Nephron (organoid): ENCODE data around the gene RXRA.

Source experiments
- H3K27ac Mint-ChIP-seq, 3 experiments: 2 replicates each; pipeline ENCODE4 v1.8.0; 2020; ENCODE audit warnings: mixed read lengths in 3 of 3, mild to moderate bottlenecking in 2 of 3, moderate library complexity in 1 of 3
- H3K27me3 Mint-ChIP-seq: 2 replicates; pipeline ENCODE4 v1.8.0; 2021; ENCODE audit warnings: low read depth, mild to moderate bottlenecking, moderate library complexity, mixed read lengths
- H3K36me3 Mint-ChIP-seq: 2 replicates; pipeline ENCODE4 v1.8.0; 2020; ENCODE audit warnings: low read depth, mixed read lengths
- H3K4me1 Mint-ChIP-seq: 2 replicates; pipeline ENCODE4 v1.8.0; 2020; ENCODE audit warnings: mixed read lengths
- H3K4me3 Mint-ChIP-seq, 3 experiments: 2 replicates each; pipeline ENCODE4 v1.8.0; 2020; ENCODE audit warnings: mild to moderate bottlenecking in 3 of 3, mixed read lengths in 3 of 3, moderate library complexity in 2 of 3
- H3K9me3 Mint-ChIP-seq: 2 replicates; pipeline ENCODE4 v1.8.0; 2020; ENCODE audit warnings: mixed read lengths
- TF ChIP-seq, protein P1 (sequence below), 3 experiments: fragments of 200-600 bp; sonication (generic); IDR thresholded peaks; one replicate each; pipeline ENCODE4 v1.5.0; 2021; ENCODE audit warnings: antibody characterized with exemption in 3 of 3; ENCODE audit not compliant: unreplicated experiment in 3 of 3

RXRA gene

GRCh38 chr9:134341929-134342745, 15.9 kb downstream of the RXRA start:
- Mint-ChIP-seq H3K4me1 (peaks cover 43% of the 10 kb centered on the region), H3K27me3 (peaks cover 4% of the 10 kb centered on the region), H3K4me3 (no peak overlapping the region), H3K36me3 (no peaks in the 10 kb centered on the region), H3K27ac (peak overlapping the region in 1 of 3 experiments; percentile 55), H3K9me3 (no peaks in the 10 kb centered on the region)
- TF ChIP-seq, protein P1, sequence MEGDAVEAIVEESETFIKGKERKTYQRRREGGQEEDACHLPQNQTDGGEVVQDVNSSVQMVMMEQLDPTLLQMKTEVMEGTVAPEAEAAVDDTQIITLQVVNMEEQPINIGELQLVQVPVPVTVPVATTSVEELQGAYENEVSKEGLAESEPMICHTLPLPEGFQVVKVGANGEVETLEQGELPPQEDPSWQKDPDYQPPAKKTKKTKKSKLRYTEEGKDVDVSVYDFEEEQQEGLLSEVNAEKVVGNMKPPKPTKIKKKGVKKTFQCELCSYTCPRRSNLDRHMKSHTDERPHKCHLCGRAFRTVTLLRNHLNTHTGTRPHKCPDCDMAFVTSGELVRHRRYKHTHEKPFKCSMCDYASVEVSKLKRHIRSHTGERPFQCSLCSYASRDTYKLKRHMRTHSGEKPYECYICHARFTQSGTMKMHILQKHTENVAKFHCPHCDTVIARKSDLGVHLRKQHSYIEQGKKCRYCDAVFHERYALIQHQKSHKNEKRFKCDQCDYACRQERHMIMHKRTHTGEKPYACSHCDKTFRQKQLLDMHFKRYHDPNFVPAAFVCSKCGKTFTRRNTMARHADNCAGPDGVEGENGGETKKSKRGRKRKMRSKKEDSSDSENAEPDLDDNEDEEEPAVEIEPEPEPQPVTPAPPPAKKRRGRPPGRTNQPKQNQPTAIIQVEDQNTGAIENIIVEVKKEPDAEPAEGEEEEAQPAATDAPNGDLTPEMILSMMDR (IDR thresholded peaks at IDR 0.05; ENCODE audit: unreplicated experiment in 3 of 3) = no peak

GRCh38 chr9:134342746-134343115, 16.5 kb downstream of the RXRA start:
- Mint-ChIP-seq H3K36me3 (no peaks in the 10 kb centered on the region), H3K9me3 (no peaks in the 10 kb centered on the region), H3K27ac (peak overlapping the region in 1 of 3 experiments; percentile 55), H3K4me1 (peaks cover 41% of the 10 kb centered on the region), H3K4me3 (no peak overlapping the region), H3K27me3 (peaks cover 5% of the 10 kb centered on the region)
- TF ChIP-seq, protein P1 (IDR thresholded peaks at IDR 0.05; ENCODE audit: unreplicated experiment in 3 of 3) = no peak

DNA sequence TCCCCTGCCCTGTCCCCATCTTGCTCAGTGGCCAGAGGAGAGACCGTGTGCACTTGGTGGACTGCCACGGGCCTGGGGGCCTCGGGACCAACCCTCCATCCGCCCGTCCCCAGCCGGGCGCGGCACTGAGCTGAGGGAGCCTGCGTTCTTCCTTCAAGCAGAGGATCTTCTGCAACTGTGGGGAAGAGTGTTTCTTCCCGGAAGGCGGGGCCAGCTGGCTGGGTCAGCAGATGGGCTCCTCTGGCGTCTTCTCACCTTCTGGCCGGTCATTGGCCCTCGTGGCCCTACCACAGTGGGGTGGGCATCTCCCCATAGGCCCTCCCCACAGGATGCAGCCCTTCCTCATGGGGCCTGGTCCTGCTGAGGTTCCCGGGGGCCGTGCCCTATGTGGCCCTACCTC, 17.4 kb downstream of the RXRA start:
- Mint-ChIP-seq H3K4me3 (no peak overlapping the region), H3K4me1 (peaks cover 48% of the 10 kb centered on the region), H3K27ac (peak overlapping the region in 2 of 3 experiments; percentile 55 to 73), H3K36me3 (no peaks in the 10 kb centered on the region), H3K9me3 (no peaks in the 10 kb centered on the region), H3K27me3 (peaks cover 9% of the 10 kb centered on the region)
- TF ChIP-seq, protein P1 (IDR thresholded peaks at IDR 0.05; ENCODE audit: unreplicated experiment in 3 of 3) = no peak

DNA sequence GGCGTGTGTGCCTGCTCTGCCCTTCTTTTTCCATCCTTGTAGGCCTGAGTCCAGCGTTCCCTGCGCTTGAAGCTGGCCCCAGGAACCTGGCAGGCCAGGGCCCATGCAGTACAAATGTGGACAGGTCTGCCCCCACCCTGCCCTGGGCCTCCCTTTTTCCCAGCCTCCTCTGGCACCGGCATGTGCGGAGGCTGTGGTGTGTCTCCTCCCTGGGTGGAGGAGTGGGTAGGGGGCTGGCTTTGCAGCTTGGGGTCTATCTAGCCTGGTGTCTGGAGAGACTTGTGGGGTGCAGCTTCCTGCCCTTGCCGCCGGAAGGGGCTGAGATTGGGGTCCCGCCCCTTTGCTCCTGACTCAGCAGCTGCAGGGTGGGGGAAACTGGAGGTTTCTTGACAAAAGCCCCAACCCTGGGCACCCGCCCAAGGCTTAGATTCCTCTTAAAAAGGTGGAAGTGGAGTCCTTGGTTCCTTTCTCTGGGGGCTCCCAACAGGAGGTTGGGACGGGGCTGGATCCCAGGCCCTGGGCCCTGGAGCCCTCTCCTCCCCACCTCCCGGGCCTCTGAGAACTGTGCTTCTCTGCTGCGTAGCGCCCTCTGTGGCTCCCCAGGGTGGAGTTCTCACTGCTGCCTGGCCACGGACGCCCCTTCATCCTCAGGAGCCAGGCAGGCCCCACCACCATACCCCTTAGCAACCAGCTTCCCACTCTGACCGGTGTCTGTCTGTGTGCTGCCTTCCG, 18.0 kb downstream of the RXRA start:
- no peaks in the 10 kb centered on the region for H3K9me3 Mint-ChIP-seq
- peak overlapping the region in 1 of 3 experiments; percentile 76 for H3K27ac Mint-ChIP-seq
- TF ChIP-seq, protein P1 (IDR thresholded peaks at IDR 0.05; ENCODE audit: unreplicated experiment in 3 of 3) = no peak
- no peak overlapping the region for H3K4me3 Mint-ChIP-seq
- peaks cover 48% of the 10 kb centered on the region for H3K4me1 Mint-ChIP-seq
- no peaks in the 10 kb centered on the region for H3K36me3 Mint-ChIP-seq
- peaks cover 9% of the 10 kb centered on the region for H3K27me3 Mint-ChIP-seq

DNA sequence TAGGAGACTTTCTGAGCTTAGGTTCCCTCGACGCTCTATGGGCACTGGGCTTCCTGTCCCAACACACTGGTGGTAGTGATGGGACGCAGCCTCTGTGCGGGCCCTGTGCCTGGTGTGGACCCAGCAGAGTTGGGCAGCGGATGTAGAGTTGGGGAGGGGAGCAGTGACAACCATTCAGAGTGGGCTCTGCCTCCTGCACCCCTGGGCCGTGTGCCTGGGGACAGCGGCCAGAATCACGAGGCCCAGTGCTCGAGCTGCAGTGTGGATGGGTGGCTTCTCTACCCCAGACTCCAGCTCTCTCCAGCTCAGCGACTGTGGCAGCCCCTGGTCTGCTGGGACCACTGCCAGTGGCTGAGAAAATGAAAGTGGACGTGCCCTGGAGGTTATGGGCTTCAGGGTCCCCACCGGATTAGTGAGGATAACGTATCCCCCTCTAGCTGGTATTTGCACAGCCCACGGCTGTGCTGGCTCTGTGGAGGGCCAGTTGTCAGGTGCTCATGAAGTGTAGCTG, 18.6 kb downstream of the RXRA start:
- Mint-ChIP-seq H3K27ac (peak overlapping the region in 1 of 3 experiments; percentile 76), H3K9me3 (no peaks in the 10 kb centered on the region), H3K36me3 (no peaks in the 10 kb centered on the region), H3K27me3 (peaks cover 9% of the 10 kb centered on the region), H3K4me3 (no peak overlapping the region), H3K4me1 (peaks cover 48% of the 10 kb centered on the region)
- TF ChIP-seq, protein P1 (IDR thresholded peaks at IDR 0.05; ENCODE audit: unreplicated experiment in 3 of 3) = no peak
